PFSK-1 (cell line): Measurements from ENCODE around the gene TNS4.
A peak's percentile ranks its signal among the peaks of the same experiment; 100 is the strongest.

Source experiments
- POLR2AphosphoS5 ChIP-seq: IDR thresholded peaks from 2 replicates; pipeline ENCODE4 v1.6.1; 2012; ENCODE audit warnings: low read depth, mild to moderate bottlenecking, control low read depth, low read length, moderate library complexity
- TAF1 ChIP-seq: IDR thresholded peaks from 2 replicates; pipeline ENCODE4 v1.6.1; 2012; ENCODE audit warnings: low read length, control low read depth, borderline replicate concordance; ENCODE audit not compliant: insufficient read depth

- TF ChIP-seq POLR2AphosphoS5 (peak; percentile 43), TAF1 (no peak)
Observed at GRCh38 chr17:40460968-40461731, 40.3 kb downstream of the TNS4 start.
